Retinal pigment epithelial cell (primary cell): Measurements from ENCODE around the gene PIK3CA.

Experiments
- DNase-seq: peaks from one replicate; pipeline ENCODE4 v3.0.0-alpha.2; 2010; ENCODE audit warnings: low read depth
- H3K4me3 ChIP-seq: 2 replicates; pipeline ENCODE4 v1.5.1; 2011; ENCODE audit warnings: mild to moderate bottlenecking, low read length, control low read depth, moderate library complexity
- TF ChIP-seq, protein P1 (sequence below): conservative IDR thresholded peaks from 2 replicates; pipeline ENCODE4 v1.5.1; 2011; ENCODE audit warnings: low read depth, low read length, control low read depth, inconsistent platforms

PIK3CA gene

DNA sequence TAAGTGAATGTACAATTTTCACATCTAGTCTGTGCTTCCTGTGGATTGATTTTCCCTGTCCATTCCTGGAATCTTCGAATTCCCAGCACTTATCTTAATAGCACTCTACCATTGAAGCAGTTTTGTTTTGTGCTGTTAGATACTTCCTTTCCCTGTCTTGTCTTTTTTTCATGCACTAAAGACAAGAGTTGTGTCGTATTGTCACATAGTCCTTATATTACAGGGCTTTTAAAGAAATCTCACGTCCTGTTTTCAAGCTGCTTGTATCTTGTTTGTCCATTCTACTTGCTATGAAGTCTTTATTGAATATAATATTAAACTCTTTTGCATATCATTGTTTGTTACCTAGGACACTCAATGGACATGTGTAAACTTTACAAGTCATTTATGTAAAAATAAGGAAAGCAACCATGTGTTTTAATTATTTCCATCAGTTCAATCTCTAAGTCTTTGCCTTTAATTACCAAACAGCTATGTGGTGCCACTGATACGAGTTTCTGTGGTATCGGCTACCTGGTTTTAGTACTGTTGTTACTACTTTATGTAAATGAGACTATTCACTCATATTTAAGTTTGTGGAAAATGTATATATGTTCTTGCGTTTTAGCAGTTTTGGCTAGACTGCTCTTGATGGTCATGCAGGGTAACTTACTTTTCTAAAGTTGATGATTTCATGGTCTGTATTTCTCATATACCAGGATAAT, 10.3 kb downstream of the PIK3CA start:
- TF ChIP-seq, protein P1, sequence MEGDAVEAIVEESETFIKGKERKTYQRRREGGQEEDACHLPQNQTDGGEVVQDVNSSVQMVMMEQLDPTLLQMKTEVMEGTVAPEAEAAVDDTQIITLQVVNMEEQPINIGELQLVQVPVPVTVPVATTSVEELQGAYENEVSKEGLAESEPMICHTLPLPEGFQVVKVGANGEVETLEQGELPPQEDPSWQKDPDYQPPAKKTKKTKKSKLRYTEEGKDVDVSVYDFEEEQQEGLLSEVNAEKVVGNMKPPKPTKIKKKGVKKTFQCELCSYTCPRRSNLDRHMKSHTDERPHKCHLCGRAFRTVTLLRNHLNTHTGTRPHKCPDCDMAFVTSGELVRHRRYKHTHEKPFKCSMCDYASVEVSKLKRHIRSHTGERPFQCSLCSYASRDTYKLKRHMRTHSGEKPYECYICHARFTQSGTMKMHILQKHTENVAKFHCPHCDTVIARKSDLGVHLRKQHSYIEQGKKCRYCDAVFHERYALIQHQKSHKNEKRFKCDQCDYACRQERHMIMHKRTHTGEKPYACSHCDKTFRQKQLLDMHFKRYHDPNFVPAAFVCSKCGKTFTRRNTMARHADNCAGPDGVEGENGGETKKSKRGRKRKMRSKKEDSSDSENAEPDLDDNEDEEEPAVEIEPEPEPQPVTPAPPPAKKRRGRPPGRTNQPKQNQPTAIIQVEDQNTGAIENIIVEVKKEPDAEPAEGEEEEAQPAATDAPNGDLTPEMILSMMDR, result no peak
- DNase-seq, result no peak
- no peak overlapping the region for H3K4me3 ChIP-seq

DNA sequence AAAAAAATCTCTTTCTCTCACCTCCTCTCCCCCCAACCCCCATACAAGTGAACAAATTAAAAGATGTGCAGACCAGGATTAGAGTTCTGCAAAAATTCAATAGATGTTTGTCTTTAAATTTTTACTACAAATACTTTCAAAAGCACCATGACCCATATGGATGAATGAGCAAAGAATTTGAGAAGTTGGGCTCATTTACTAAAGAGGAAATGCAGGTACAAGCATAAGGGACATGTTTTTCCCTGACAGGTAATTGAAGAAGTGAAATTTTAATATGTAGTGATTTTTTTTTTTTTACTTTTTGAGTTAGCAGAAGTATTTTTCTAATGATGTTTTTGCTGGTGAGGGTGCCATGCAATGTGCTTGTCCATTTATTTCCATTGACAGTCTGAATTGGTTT, 15.3 kb downstream of the PIK3CA start:
- TF ChIP-seq, protein P1, result no peak
- no peak for DNase-seq
- H3K4me3 ChIP-seq, result no peak overlapping the region

DNA sequence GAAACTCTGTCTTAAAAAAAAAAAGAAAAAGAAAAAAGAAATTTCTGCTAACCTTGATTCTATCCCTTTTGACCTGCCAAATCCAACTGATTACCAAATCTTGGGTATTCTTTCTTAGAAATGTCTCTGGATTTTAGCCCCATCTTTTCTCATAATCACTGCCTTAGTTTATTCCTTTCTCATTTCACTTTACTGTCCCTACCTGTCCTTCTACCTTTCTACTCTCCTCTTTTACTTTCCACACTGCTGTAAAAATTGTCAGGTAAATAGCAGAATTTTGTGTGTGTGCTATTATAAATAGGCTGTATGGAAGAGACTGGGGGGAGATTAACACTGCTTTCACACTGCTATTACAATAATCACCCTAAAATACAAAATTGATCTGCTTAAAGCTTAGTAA, 16.7 kb downstream of the PIK3CA start:
- DNase-seq, result no peak
- TF ChIP-seq, protein P1, result no peak
- no peak overlapping the region for H3K4me3 ChIP-seq

DNA sequence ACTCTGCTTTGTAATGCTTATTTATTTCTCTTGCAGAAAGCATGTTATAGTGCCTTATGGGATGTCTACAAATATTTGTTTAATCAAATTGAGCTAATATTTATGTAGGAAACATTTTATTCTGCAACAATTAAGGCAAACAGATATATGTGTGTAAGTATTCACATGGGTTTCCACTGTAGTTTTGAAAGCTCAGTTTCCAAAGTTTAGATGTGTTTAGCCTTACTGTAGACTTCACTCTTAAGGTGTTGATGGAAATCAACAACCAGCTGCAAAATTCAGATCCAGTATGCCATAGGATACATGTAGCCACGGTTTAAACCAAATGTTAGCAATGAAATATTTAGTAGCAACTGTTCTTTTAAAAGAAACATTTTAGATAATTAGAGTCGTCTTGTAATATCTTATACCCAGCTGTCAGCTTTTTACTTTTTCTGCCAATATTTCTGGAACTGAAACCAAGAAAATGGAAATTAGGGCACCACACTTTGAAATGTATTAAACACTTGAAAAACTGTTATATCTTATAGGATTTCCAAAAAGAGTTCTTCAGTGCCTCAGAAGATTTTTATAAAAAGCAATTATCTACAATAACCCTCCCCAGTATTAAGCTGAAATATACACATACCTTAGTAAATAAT, 18.5 kb downstream of the PIK3CA start:
- TF ChIP-seq, protein P1, result no peak
- no peak overlapping the region for H3K4me3 ChIP-seq
- DNase-seq, result no peak

DNA sequence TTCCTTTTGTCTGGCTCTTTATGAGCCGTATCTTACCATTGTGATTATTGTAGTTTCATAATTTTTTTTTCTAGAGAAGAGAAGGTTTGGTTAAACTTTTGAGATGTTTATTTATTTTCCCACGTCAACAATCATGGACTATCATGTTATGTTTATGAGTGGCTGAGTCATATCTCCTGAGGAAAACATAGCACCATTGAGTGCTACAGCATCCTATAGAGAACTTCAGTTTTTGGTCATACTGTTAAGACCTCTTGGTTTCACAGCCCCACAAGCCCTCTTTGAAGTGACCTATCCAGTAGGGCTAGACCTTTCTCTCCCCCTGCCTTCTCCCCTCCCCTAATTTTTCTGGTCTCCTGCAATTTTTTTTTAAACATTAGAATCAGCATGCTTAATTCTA, 20.8 kb downstream of the PIK3CA start:
- DNase-seq, result no peak
- TF ChIP-seq, protein P1, result no peak
- H3K4me3 ChIP-seq, result no peak overlapping the region

DNA sequence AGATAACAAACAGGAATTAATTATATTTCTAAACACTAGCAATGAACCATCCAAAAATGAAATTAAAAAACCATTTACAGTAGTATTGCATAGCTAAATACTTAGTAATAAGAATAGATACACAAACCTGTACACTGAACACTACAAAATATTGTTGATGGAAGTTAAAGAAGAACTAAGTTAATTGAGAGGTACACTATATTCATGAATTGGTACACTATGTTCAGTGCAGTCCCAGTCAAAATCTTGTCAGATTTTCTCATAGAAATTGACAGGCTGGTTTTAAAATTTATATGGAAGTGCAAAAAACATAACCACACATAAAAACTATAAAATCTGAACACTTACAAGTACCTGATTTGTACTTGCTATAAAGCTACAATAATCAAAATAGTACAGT, 24.4 kb downstream of the PIK3CA start:
- H3K4me3 ChIP-seq, result no peak overlapping the region
- TF ChIP-seq, protein P1, result no peak
- DNase-seq, result no peak

DNA sequence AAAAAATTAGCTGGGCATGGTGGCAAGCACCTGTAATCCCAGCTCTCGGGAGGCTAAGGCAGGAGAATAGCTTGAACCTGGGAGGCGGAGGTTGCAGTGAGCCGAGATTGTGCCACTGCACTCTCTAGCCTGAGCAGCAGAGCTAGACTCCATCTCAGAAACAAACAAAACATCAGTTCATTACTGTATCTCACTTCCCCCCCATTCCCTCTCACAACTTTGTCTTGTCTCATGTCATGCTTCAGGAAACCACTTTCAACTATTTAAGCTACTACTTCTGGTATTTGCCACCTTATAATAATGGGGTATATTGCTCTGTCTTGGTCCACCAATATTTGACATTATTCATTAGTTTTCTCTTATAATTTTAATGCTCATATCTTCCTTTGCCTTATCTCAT, 26.2 kb downstream of the PIK3CA start:
- H3K4me3 ChIP-seq, result no peak overlapping the region
- DNase-seq, result no peak
- TF ChIP-seq, protein P1, result no peak
